22Rv1 (cell line): ENCODE measurements around the gene PROK1.

Source experiments
- CTCF ChIP-seq: fragments of 450-650 bp; IDR thresholded peaks from 2 replicates; pipeline ENCODE4 v1.5.1; 2017; ENCODE audit warnings: mild to moderate bottlenecking
- ZFX ChIP-seq: fragments of 450-650 bp; IDR thresholded peaks from 2 replicates; pipeline ENCODE4 v1.6.1; 2017; ENCODE audit warnings: antibody characterized with exemption, borderline replicate concordance

DNA sequence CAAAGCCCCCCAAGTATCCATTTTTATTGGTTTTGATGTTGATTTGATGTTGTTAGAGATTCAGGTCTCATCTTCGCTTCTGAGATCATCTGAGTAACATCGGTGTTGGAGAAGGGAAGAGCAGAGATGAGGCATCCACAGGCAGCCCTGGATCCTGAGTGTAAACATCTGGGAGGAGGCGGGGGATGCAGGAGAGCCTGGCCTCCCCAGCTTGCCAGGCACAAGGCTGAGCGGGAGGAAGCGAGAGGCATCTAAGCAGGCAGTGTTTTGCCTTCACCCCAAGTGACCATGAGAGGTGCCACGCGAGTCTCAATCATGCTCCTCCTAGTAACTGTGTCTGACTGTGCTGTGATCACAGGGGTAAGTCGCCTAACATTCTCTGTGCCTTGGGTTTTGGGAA lies at the start of gene PROK1:
- TF ChIP-seq CTCF: no peak
- no peak for TF ChIP-seq ZFX
